Posterior vena cava (tissue), 2 donors: ENCODE data around the gene F11R. TPM values are rescaled to one million over a fixed set of nuclear protein-coding genes. Genes with fewer than 3 reads are reported as not detected.
"Not testable (repeated sequence)": the region's sequence is repeated elsewhere in the genome, so short reads cannot be mapped to it uniquely, and the experiment has no call there.

Experiments used
- DNase-seq: peaks from one replicate; pipeline ENCODE4 v3.0.0-alpha.2; 2020; ENCODE audit warnings: low spot score
- intact Hi-C, 2 donors: fragments of 100-400 bp; cut with DNase I; formaldehyde crosslinking; loops; one replicate each; pipeline versions ENCODE4 v1.14.1 to v1.14.2; 2022 to 2023
- total RNA-seq, 2 donors: library from RNA; stranded (reverse); fragmentation: NEBNext Ultra II Directional; extraction: Animal tissue kit (Norgen Biotek cat#: 25700); gene quantifications; one replicate each; pipeline ENCODE4 v1.2.1, GENCODE V29; 2021
- donor health status: DM: yes; HTN: yes; CAD: no.
- donor health status: DM: yes; HTN: yes; CAD: no.

Gene F11R
- total RNA-seq, 2 donors from 2014 or later, result 16.0 to 17.3 TPM

DNA sequence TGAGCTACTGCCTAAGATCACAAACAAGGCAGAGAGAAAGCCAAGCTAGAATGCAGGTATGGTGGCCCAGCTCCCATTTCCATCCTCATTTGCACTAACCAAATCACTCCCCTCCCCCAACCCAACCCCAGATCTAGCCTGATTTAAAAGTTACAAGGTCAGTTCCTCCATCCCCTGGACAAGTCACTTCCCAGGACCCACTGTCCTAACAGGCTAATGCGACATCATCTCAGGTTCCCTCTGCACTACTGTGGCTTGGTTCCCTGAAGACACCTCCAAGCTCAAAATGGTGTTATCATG is 2.4 kb downstream of the F11R start:
- intact Hi-C loops, result no loop called here
- no peak for DNase-seq

DNA sequence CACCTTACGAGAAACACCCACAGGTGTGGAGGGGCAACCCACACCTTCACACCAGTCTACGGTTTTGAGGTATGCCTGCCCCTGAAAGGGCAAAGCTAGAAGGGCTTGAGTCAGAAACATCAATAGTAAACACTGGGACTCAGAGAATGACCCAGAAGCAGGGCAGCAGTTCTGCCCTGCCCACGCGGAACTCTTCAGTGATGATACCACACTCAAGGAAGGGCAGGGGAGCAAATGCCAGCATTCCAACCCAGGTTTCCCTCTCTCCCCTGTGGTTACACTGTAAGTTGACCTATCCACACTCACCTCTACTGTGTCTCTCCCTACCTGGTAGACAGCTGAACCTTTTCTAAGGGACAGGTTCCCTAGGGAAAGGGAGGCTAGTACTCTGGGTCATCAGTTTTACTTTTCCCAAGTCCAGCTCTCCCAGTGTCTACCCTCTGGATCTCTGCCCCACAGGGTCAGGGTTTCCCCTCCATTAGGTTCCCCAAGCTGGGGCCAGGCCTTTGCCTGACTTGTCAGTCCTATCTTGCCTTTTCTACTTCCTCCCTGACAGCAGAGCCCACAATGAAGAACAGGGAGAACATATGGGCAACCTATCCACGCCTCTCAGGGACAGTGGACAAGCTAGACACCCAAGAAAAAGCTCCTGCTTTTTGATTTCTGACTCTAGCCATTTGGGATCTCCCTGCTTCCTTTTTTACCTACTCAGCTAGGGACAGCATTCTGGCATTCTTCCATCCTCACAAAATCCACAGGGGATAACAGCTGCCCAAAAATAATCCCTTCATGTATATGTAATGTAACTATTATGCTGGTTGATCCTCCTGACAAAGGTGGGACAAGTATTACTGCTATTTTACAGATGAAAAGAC is 3.0 kb downstream of the F11R start:
- intact Hi-C loops, result no loop called here
- no peak for DNase-seq

- DNase-seq, intact Hi-C loops: not testable (repeated sequence)
Measured at GRCh38 chr1:161017181-161017580, 3.8 kb downstream of the F11R start.

- intact Hi-C loops, DNase-seq: not testable (repeated sequence)
Measured at GRCh38 chr1:161016683-161017082, 4.3 kb downstream of the F11R start.

DNA sequence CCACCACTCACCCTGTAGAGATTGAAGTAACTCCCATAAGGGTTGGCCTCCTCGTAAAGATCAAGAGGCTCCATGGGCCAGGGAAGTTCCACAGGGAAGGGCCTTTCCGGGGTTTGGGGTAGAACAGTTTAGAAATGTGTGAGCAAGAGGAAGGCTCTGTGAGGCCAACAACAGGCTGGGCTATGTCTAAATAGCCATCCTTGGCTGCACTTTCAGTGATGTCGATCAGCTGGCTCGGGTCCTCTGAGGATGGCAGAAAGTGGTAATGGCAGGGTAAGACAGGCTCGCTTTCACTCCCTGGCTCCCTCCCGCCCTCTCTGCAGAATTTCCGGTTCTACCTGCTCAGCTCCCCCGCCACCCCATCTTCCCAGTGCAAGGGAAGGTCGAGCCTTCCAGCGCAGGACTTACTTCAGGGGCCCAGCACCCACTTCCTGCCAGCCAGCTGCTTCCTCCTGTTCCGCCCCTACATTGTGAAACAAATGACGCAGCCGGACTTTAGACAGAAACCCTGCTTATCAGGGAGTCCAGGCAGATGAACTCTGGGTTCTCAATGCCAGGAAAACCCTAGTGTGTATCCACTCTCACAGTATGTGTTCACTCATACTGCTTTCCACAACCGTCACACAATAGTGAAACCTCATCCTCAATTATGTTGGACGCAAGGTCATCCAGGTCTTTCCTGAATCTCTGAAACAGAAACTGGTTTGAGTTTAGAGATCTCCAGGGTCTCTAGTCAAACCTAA is 7.3 kb downstream of the F11R start:
- intact Hi-C loops, result no loop called here
- DNase-seq, result peak; percentile 93

- intact Hi-C loops, result no loop called here
- DNase-seq, result no peak
Measured at GRCh38 chr1:161013131-161013487, 7.8 kb downstream of the F11R start.

- intact Hi-C loops, result no loop called here
- no peak for DNase-seq
Measured at GRCh38 chr1:161012420-161012819, 8.5 kb downstream of the F11R start.

GRCh38 chr1:161009602-161010211 is 11.2 kb downstream of the F11R start:
- intact Hi-C loops, result no loop called here
- no peak for DNase-seq

GRCh38 chr1:161008869-161009510 is 12.0 kb downstream of the F11R start:
- intact Hi-C loops, result no loop called here
- DNase-seq, result no peak

- DNase-seq, result no peak
- intact Hi-C loops, result no loop called here
Measured at GRCh38 chr1:161007369-161007768, 13.6 kb downstream of the F11R start.

GRCh38 chr1:161006563-161006962 is 14.4 kb downstream of the F11R start:
- intact Hi-C loops, result no loop called here

GRCh38 chr1:161001525-161001924 is 19.4 kb downstream of the F11R start:
- DNase-seq, result no peak
- intact Hi-C loops, result no loop called here

More at GRCh38 chr1:161006563-161006962, 14.4 kb downstream of the F11R start:
- DNase-seq, result no peak

- DNase-seq, result no peak
- intact Hi-C loops, result no loop called here
Measured at GRCh38 chr1:161000736-161001480, 20.0 kb downstream of the F11R start.

DNA sequence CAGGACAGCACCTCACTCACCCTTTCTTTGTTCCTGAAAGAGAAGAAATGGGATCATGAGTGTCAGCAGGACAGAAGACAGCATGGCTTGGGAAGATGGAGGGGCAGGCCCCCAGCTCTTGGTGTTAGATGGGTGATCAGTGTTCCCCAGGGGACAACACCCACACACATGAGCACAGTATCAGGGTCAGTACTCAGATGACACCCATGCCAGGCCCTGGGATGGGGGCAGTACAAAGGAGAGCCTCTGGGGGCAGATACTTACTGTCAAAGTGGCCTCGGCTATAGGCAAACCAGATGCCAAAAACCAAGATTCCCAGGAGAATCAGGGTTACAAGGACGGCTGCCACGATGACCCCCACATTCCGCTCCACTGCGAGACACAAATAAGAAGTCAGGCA is 21.6 kb downstream of the F11R start:
- intact Hi-C loops, result no loop called here
- DNase-seq, result no peak

GRCh38 chr1:160997323-160998038 is 23.5 kb downstream of the F11R start:
- intact Hi-C loops, result no loop called here
- DNase-seq, result peak; percentile 83

DNA sequence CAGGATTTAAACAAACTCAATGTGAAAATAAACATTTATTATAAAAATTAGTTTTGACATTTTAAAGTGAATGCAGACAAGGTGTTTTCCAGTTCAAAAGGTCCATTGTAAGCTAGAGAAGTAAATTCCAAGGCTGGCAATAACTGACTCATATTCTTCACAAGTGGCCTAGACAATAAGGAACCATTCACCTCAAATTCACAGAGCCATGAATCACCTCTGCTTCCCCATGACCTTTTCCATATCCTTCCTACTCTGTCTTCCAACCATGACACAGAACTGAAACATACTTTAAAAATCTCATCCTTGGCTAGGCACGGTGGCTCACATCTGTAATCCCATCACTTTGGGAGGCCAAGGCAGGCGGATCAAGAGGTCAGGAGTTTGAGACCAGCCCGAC is 24.8 kb downstream of the F11R start:
- intact Hi-C loops, result no loop called here

GRCh38 chr1:160993544-160994193 is 27.3 kb downstream of the F11R start:
- no peak for DNase-seq
- intact Hi-C loops, result no loop called here

More for the DNA sequence above, 24.8 kb downstream of the F11R start:
- no peak for DNase-seq

DNA sequence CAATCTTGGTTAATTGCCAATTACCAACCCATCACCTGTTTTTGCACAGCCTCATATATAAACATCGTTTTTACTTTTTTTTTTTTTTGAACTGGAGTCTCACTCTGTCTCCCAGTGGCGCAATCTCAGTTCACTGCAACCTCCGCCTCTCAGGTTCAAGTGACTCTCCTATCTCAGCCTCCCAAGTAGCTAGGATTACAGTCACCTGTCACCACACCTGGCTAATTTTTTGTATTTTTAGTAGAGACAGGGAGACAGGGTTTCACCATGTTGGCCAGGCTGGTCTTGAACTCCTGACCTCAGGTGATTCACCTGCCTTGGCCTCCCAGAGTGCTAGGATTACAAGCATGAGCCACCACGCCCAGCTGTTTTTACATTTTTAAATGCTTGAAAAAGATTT is 28.9 kb downstream of the F11R start:
- intact Hi-C loops, DNase-seq: not testable (repeated sequence)
